Jurkat, Clone E6-1 (cell line): Measurements from ENCODE around the gene ITGA1.
A peak's percentile ranks its signal among the peaks of the same experiment; 100 is the strongest.

Source experiments
- DNase-seq: peaks from one replicate; pipeline ENCODE4 v3.0.0-alpha.2; 2011; ENCODE audit warnings: low read depth, low spot score
- H3K4me3 ChIP-seq: 2 replicates; pipeline ENCODE4 v1.5.1; 2011; ENCODE audit warnings: mild to moderate bottlenecking, low read length, control low read depth, moderate library complexity

The ITGA1 gene

GRCh38 chr5:52770287-52770939, 17.3 kb upstream of the ITGA1 start:
- no peak overlapping the region for H3K4me3 ChIP-seq
- no peak for DNase-seq

GRCh38 chr5:52771343-52772039, 16.2 kb upstream of the ITGA1 start:
- no peak overlapping the region for H3K4me3 ChIP-seq
- peak; percentile 16 for DNase-seq

- DNase-seq, result no peak
- H3K4me3 ChIP-seq, result no peak overlapping the region
These were observed 15.0 kb upstream of the ITGA1 start for GRCh38 chr5:52772668-52773067.

GRCh38 chr5:52773342-52773741, 14.4 kb upstream of the ITGA1 start:
- H3K4me3 ChIP-seq, result no peak overlapping the region
- DNase-seq, result no peak

GRCh38 chr5:52774005-52774410, 13.7 kb upstream of the ITGA1 start:
- DNase-seq, result no peak
- no peak overlapping the region for H3K4me3 ChIP-seq

- DNase-seq, result peak; percentile 57
These were observed 11.6 kb upstream of the ITGA1 start for GRCh38 chr5:52776116-52776515.

GRCh38 chr5:52777186-52777585, 10.5 kb upstream of the ITGA1 start:
- H3K4me3 ChIP-seq, result no peak overlapping the region
- DNase-seq, result no peak

More at GRCh38 chr5:52776116-52776515, 11.6 kb upstream of the ITGA1 start:
- H3K4me3 ChIP-seq, result no peak overlapping the region

- no peak for DNase-seq
- no peak overlapping the region for H3K4me3 ChIP-seq
These were observed 8.9 kb upstream of the ITGA1 start for GRCh38 chr5:52778781-52779180.

GRCh38 chr5:52779213-52779612, 8.5 kb upstream of the ITGA1 start:
- DNase-seq, result no peak

GRCh38 chr5:52783226-52783959, 4.3 kb upstream of the ITGA1 start:
- H3K4me3 ChIP-seq, result no peak overlapping the region
- no peak for DNase-seq

More at GRCh38 chr5:52779213-52779612, 8.5 kb upstream of the ITGA1 start:
- H3K4me3 ChIP-seq, result no peak overlapping the region

GRCh38 chr5:52784737-52785136, 3.0 kb upstream of the ITGA1 start:
- no peak overlapping the region for H3K4me3 ChIP-seq
- DNase-seq, result no peak

GRCh38 chr5:52786391-52786790, 1.3 kb upstream of the ITGA1 start:
- no peak for DNase-seq
- no peak overlapping the region for H3K4me3 ChIP-seq

GRCh38 chr5:52786949-52787599, 642 bp upstream of the ITGA1 start:
- H3K4me3 ChIP-seq, result peak overlapping the region; percentile 49
- no peak for DNase-seq

- no peak for DNase-seq
- H3K4me3 ChIP-seq, result peak overlapping the region; percentile 49
These were observed 747 bp downstream of the ITGA1 start for GRCh38 chr5:52788505-52788821.

GRCh38 chr5:52789378-52789777, 1.7 kb downstream of the ITGA1 start:
- no peak overlapping the region for H3K4me3 ChIP-seq
- DNase-seq, result no peak

- DNase-seq, result no peak
- no peak overlapping the region for H3K4me3 ChIP-seq
These were observed 2.1 kb downstream of the ITGA1 start for GRCh38 chr5:52789851-52790250.

- no peak for DNase-seq
- H3K4me3 ChIP-seq, result no peak overlapping the region
These were observed 3.6 kb downstream of the ITGA1 start for GRCh38 chr5:52791366-52791765.

- H3K4me3 ChIP-seq, result no peak overlapping the region
- no peak for DNase-seq
These were observed 6.8 kb downstream of the ITGA1 start for GRCh38 chr5:52794519-52794918.

GRCh38 chr5:52796031-52796430, 8.3 kb downstream of the ITGA1 start:
- no peak overlapping the region for H3K4me3 ChIP-seq
- DNase-seq, result no peak
